Measurements from ENCODE around the gene RPS5.

RPS5 gene

GRCh38 chr19:58368561-58369360 lies 18.3 kb upstream of the RPS5 start:
- TF ChIP-seq GATA2 (IDR thresholded peaks at IDR 0.05; ENCODE audit: low read depth, low read length) (no peak), GATA3 (IDR thresholded peaks at IDR 0.05; ENCODE audit: low read depth, low read length) (no peak)

GRCh38 chr19:58372311-58373133 lies 14.5 kb upstream of the RPS5 start:
- TF ChIP-seq GATA3 (IDR thresholded peaks at IDR 0.05; ENCODE audit: low read depth, low read length) (no peak), GATA2 (IDR thresholded peaks at IDR 0.05; ENCODE audit: low read depth, low read length) (no peak)

- TF ChIP-seq GATA3 (IDR thresholded peaks at IDR 0.05; ENCODE audit: low read depth, low read length) (no peak), GATA2 (IDR thresholded peaks at IDR 0.05; ENCODE audit: low read depth, low read length) (no peak)
Observed at GRCh38 chr19:58374200-58374599, 12.9 kb upstream of the RPS5 start.

- no peak for TF ChIP-seq GATA3 (IDR thresholded peaks at IDR 0.05; ENCODE audit: low read depth, low read length)
- TF ChIP-seq GATA2 (IDR thresholded peaks at IDR 0.05; ENCODE audit: low read depth, low read length): no peak
Observed at GRCh38 chr19:58379246-58379645, 7.8 kb upstream of the RPS5 start.

- TF ChIP-seq GATA3 (IDR thresholded peaks at IDR 0.05; ENCODE audit: low read depth, low read length) (no peak), GATA2 (IDR thresholded peaks at IDR 0.05; ENCODE audit: low read depth, low read length) (no peak)
Observed at GRCh38 chr19:58380037-58380661, 6.9 kb upstream of the RPS5 start.

- no peak for TF ChIP-seq GATA2 (IDR thresholded peaks at IDR 0.05; ENCODE audit: low read depth, low read length)
- no peak for TF ChIP-seq GATA3 (IDR thresholded peaks at IDR 0.05; ENCODE audit: low read depth, low read length)
Observed at GRCh38 chr19:58380662-58381459, 6.2 kb upstream of the RPS5 start, which contains the start of gene ZNF837. TSS of gene ZNF837 (minus strand) at chr19:58381030. CDS start at chr19:58369332, 11,698 bp downstream.

- TF ChIP-seq GATA2 (IDR thresholded peaks at IDR 0.05; ENCODE audit: low read depth, low read length) (no peak), GATA3 (IDR thresholded peaks at IDR 0.05; ENCODE audit: low read depth, low read length) (no peak)
Observed at GRCh38 chr19:58381460-58382212, 5.4 kb upstream of the RPS5 start.

- TF ChIP-seq GATA3 (IDR thresholded peaks at IDR 0.05; ENCODE audit: low read depth, low read length): no peak
- no peak for TF ChIP-seq GATA2 (IDR thresholded peaks at IDR 0.05; ENCODE audit: low read depth, low read length)
Observed at GRCh38 chr19:58382997-58383603, 4.0 kb upstream of the RPS5 start.

GRCh38 chr19:58385313-58385890 lies 1.7 kb upstream of the RPS5 start:
- TF ChIP-seq GATA2 (IDR thresholded peaks at IDR 0.05; ENCODE audit: low read depth, low read length) (no peak), GATA3 (IDR thresholded peaks at IDR 0.05; ENCODE audit: low read depth, low read length) (no peak)

- TF ChIP-seq GATA2 (IDR thresholded peaks at IDR 0.05; ENCODE audit: low read depth, low read length): no peak
- no peak for TF ChIP-seq GATA3 (IDR thresholded peaks at IDR 0.05; ENCODE audit: low read depth, low read length)
Observed at GRCh38 chr19:58385891-58386575, 1.0 kb upstream of the RPS5 start.

- TF ChIP-seq GATA3 (IDR thresholded peaks at IDR 0.05; ENCODE audit: low read depth, low read length): no peak
Observed at GRCh38 chr19:58387338-58388174, 487 bp downstream of the RPS5 start.

Data from SH-SY5Y (cell line).